CD4-positive, alpha-beta T cell (primary cell): Measurements from ENCODE around the gene UROS. TPM values are rescaled to one million over a fixed set of nuclear protein-coding genes. Genes with fewer than 3 reads are reported as not detected.
A peak's percentile ranks its signal among the peaks of the same experiment; 100 is the strongest.

ENCODE experiments used
- ATAC-seq: fragments of 200-7000 bp; cut with Tn5 transposase; one replicate; pipeline ENCODE4 v1.10.0; 2022; ENCODE audit warnings: mild to moderate bottlenecking; ENCODE audit not compliant: poor library complexity
- CTCF ChIA-PET: fragments of 350-600 bp; sonication (Branson Sonifier 250); formaldehyde crosslinking; loops from one replicate; lab custom pipeline; 2021; ENCODE audit warnings: antibody characterized with exemption, inconsistent platforms; lab: Charles Lee
- POLR2A ChIA-PET: fragments of 350-600 bp; sonication (Branson Sonifier 250); formaldehyde crosslinking; loops from one replicate; lab custom pipeline; 2021; ENCODE audit warnings: antibody characterized with exemption, inconsistent platforms; lab: Charles Lee
- DNase-seq, 14 experiments: peaks; one replicate each; pipeline ENCODE4 v3.0.0-alpha.2; 2013 to 2020; ENCODE audit warnings: mixed read lengths in 2 of 14
- H3K27ac ChIP-seq, 2 donors: one replicate each; pipeline versions ENCODE4 v1.5.1 to v1.7.0; 2013; ENCODE audit warnings: low read length in 2 of 2, low read depth in 1 of 2, mild to moderate bottlenecking in 1 of 2
- H3K27me3 ChIP-seq, 2 experiments: 1 replicate in 1 of 2; 2 replicates in 1 of 2; pipeline versions ENCODE4 v1.6.1 to v1.7.0; 2013; ENCODE audit warnings: low read length in 2 of 2, control low read depth in 1 of 2, mild to moderate bottlenecking in 1 of 2, moderate library complexity in 1 of 2; ENCODE audit not compliant: insufficient read depth in 2 of 2, control insufficient read depth in 1 of 2
- H3K36me3 ChIP-seq: one replicate; pipeline ENCODE4 v1.6.1; 2013; ENCODE audit warnings: low read length, control low read depth; ENCODE audit not compliant: insufficient read depth
- H3K4me1 ChIP-seq: one replicate; pipeline ENCODE4 v1.6.1; 2013; ENCODE audit warnings: low read length, control low read depth; ENCODE audit not compliant: insufficient read depth
- H3K4me3 ChIP-seq: one replicate; pipeline ENCODE4 v1.5.1; 2013; ENCODE audit warnings: mild to moderate bottlenecking, low read length, moderate library complexity
- H3K9me3 ChIP-seq, 2 experiments: 1 replicate in 1 of 2; 2 replicates in 1 of 2; pipeline versions ENCODE4 v1.6.1 to v1.7.0; 2013; ENCODE audit warnings: low read length in 2 of 2, mild to moderate bottlenecking in 2 of 2, control low read depth in 1 of 2, moderate library complexity in 1 of 2; ENCODE audit not compliant: control insufficient read depth in 1 of 2, insufficient read depth in 1 of 2
- H3K27ac Mint-ChIP-seq: one replicate; pipeline ENCODE4 v1.8.0; 2020; ENCODE audit warnings: mixed read lengths
- H3K27me3 Mint-ChIP-seq: one replicate; pipeline ENCODE4 v1.8.0; 2021; ENCODE audit warnings: mixed read lengths
- H3K36me3 Mint-ChIP-seq: one replicate; pipeline ENCODE4 v1.8.0; 2021; ENCODE audit warnings: low read depth, mixed read lengths
- H3K4me1 Mint-ChIP-seq: one replicate; pipeline ENCODE4 v1.8.0; 2021; ENCODE audit warnings: low read depth, mixed read lengths
- H3K4me3 Mint-ChIP-seq: one replicate; pipeline ENCODE4 v1.8.0; 2020; ENCODE audit warnings: mild to moderate bottlenecking, mixed read lengths
- H3K9me3 Mint-ChIP-seq: one replicate; pipeline ENCODE4 v1.8.0; 2020; ENCODE audit warnings: mixed read lengths
- CTCF ChIP-seq: fragments of 200-600 bp; IDR thresholded peaks from one replicate; pipeline ENCODE4 v1.8.0; 2022; ENCODE audit warnings: antibody characterized with exemption, mild to moderate bottlenecking
- intact Hi-C, 2 experiments: fragments of 100-400 bp; cut with DNase I in 1 of 2; cut with micrococcal nuclease in 1 of 2; formaldehyde crosslinking; loops; one replicate each; pipeline versions ENCODE4 v1.15.1 to v1.9.0; 2023 to 2025; cut with DNase I, micrococcal nuclease
- total RNA-seq, 174 experiments: library from RNA in 2 of 174; stranded (reverse) in 2 of 174; gene quantifications; one replicate each; pipeline ENCODE4 v1.2.3 and lab custom pipeline; 2021 to 2026

The UROS gene
- total RNA-seq, 2 experiments from 2014 or later = 18.2 to 18.6 TPM

DNA sequence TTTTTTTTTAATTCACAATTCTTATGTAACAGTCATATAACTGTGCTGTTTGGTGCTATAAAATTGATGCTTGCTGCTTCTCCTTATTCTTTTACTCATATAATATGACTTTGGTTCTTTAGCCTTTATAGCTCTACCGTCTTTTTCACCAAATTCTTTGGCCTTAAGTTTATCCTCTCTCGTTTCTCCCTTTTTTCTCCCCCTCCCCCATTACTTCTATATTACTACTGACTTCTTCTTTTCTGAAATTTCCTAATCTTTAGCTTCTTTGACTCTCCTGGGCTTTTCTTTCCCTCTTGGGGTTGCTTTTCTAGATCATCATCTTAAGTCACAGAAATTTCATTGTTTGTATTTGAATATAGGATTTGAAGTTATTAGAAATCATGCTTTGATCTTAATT, 4.1 kb upstream of the UROS start:
- no peaks in the 10 kb centered on the region for H3K27me3 ChIP-seq
- no peaks in the 10 kb centered on the region for H3K27me3 Mint-ChIP-seq
- H3K4me3 ChIP-seq = no peak overlapping the region
- no peaks in the 10 kb centered on the region for H3K9me3 Mint-ChIP-seq
- no peak for ATAC-seq
- H3K4me1 Mint-ChIP-seq = peaks cover 19% of the 10 kb centered on the region
- peak overlapping the region; percentile 48 for H3K27ac Mint-ChIP-seq
- no peaks in the 10 kb centered on the region for H3K9me3 ChIP-seq
- intact Hi-C loops = loop anchor here (10.0 kb wide), 2 partner anchors 112 to 1022 kb away; partner anchors contain the start of genes ABRAXAS2 (in 1 of the 2) and EDRF1 (in 1 of the 2)
- H3K4me3 Mint-ChIP-seq = peak overlapping the region; percentile 55
- peaks cover 24% of the 10 kb centered on the region for H3K4me1 ChIP-seq
- CTCF ChIA-PET = interaction anchor here (1.0 kb wide), 1 partner anchor 27 kb away, joined by 3 read pairs; no protein-coding TSS in a partner anchor
- POLR2A ChIA-PET = interaction anchor here (1.2 kb wide), 1 partner anchor 10 kb away, joined by 3 read pairs; no protein-coding TSS in a partner anchor
- H3K36me3 Mint-ChIP-seq = peaks cover 65% of the 10 kb centered on the region
- DNase-seq = no peak
- no peak for TF ChIP-seq CTCF
- no peak overlapping the region for H3K27ac ChIP-seq
- H3K36me3 ChIP-seq = peaks cover 57% of the 10 kb centered on the region

GRCh38 chr10:125824736-125825135, 1.7 kb upstream of the UROS start:
- POLR2A ChIA-PET = no interaction called here
- Mint-ChIP-seq H3K36me3 (peaks cover 44% of the 10 kb centered on the region), H3K4me1 (peaks cover 41% of the 10 kb centered on the region), H3K27me3 (no peaks in the 10 kb centered on the region), H3K4me3 (no peak overlapping the region), H3K27ac (no peak overlapping the region), H3K9me3 (no peaks in the 10 kb centered on the region)
- ATAC-seq (no peak), DNase-seq (no peak)
- peaks cover 30% of the 10 kb centered on the region for H3K4me1 ChIP-seq
- H3K9me3 ChIP-seq = no peaks in the 10 kb centered on the region
- peaks cover 35% of the 10 kb centered on the region for H3K36me3 ChIP-seq
- no peak overlapping the region for H3K4me3 ChIP-seq
- H3K27me3 ChIP-seq = no peaks in the 10 kb centered on the region
- H3K27ac ChIP-seq = no peak overlapping the region
- CTCF ChIA-PET = no interaction called here
- no peak for TF ChIP-seq CTCF
- intact Hi-C loops = loop anchor here (5.0 to 10.0 kb wide), 4 partner anchors 110 to 1362 kb away; partner anchors contain the start of genes ABRAXAS2 (in 1 of the 2), EDRF1 (in 1 of the 2) and LHPP (in 1 of the 2)

DNA sequence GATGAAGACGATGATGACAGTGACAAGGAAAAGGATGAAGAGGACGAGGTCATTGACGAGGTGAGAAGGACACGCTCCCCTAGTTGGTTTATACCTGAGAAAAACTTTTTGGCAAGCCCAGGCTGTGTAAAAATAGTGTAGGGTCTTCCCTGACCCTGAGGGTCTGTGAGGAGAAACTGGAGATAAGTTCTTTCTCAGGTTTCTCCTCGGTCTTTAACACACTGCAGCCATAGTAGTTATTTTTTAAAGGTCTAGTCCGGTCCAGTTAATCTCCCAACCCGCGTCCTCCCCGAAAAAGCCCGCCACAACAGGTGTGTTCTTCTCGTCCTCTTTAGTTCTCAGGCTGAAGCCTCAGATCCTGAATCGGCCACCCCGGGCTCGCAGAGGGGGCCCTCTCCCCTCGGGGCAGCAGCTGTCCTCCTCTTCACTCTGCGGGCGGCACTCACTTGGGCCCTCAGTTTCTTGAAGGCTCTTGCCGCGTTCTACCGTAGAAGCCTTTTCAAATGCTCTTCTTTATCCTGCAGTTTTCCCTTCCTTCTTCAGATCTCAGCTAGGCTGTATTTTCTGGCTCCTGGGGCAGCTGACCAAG, 699 bp upstream of the UROS start:
- H3K27ac ChIP-seq = peak overlapping the region; percentile 84 to 97
- H3K4me3 Mint-ChIP-seq = no peak overlapping the region
- H3K4me1 Mint-ChIP-seq = peaks cover 36% of the 10 kb centered on the region
- ChIA-PET CTCF (interaction anchor here (0.8 to 1.4 kb wide), 2 partner anchors 104 to 1435 kb away, joined by 3 read pairs; partner anchors contain the start of gene EDRF1), POLR2A (interaction anchor here (0.6 to 1.9 kb wide), 8 partner anchors 8 to 1408 kb away, joined by 3 to 34 read pairs (median 4); partner anchors contain the start of gene EDRF1)
- peaks cover 34% of the 10 kb centered on the region for H3K36me3 Mint-ChIP-seq
- no peaks in the 10 kb centered on the region for H3K27me3 Mint-ChIP-seq
- intact Hi-C loops = loop anchor here (1.0 to 10.0 kb wide), 5 partner anchors 104 to 1361 kb away; partner anchors contain the start of genes EDRF1 (in 2 of the 2), ABRAXAS2 (in 1 of the 2) and LHPP (in 1 of the 2)
- no peak for TF ChIP-seq CTCF
- peak; percentile 2 for ATAC-seq
- H3K9me3 Mint-ChIP-seq = no peaks in the 10 kb centered on the region
- H3K9me3 ChIP-seq = no peaks in the 10 kb centered on the region
- H3K36me3 ChIP-seq = peaks cover 25% of the 10 kb centered on the region
- H3K4me1 ChIP-seq = peaks cover 30% of the 10 kb centered on the region
- no peaks in the 10 kb centered on the region for H3K27me3 ChIP-seq
- H3K4me3 ChIP-seq = peak overlapping the region; percentile 84
- DNase-seq = peak in 3 of 14 experiments; percentile 6 to 21 (median 21)
- no peak overlapping the region for H3K27ac Mint-ChIP-seq
